CD4-positive, alpha-beta T cell treated with Interferon gamma for 1 hour (primary cell): ENCODE measurements around the gene KCNC4.

ENCODE experiments used
- DNase-seq: peaks from one replicate; pipeline ENCODE4 v3.0.0-alpha.2; 2020

Gene KCNC4

DNA sequence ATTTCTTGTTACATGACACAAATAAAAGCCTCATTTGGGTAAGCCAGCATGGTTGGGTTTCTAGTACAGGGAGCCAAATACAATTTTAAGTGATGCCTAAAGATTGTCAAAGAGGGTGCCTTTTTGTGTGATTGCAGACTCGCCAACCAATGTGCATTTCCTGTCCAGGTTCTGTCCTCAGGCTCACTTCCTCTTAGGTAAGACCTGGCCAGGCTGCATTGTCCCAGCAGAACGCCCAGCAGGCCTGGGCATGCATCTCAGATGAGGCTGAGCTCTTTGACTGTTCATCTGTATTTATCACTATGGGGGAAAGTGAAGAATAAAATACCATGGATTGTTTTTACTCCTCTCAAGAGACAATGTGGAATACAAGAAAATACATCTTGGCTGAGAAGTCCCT, 49.7 kb downstream of the KCNC4 start:
- no peak for DNase-seq
